Measurements from ENCODE around the gene RNF4.
"Not testable (repeated sequence)": the region's sequence is repeated elsewhere in the genome, so short reads cannot be mapped to it uniquely, and the experiment has no call there.

The RNF4 gene

GRCh38 chr4:2545321-2546013 is 76.6 kb downstream of the RNF4 start:
- H3K4me3 ChIP-seq (ENCODE audit: insufficient read length, low read depth): no peak overlapping the region
- no peak overlapping the region for H3K9ac ChIP-seq (ENCODE audit: insufficient read length, low read depth)
- no peaks in the 10 kb centered on the region for H3K4me1 ChIP-seq (ENCODE audit: insufficient read depth, insufficient read length)
- DNase-seq (ENCODE audit: low read depth, low spot score): no peak
- no peaks in the 10 kb centered on the region for H3K27me3 ChIP-seq (ENCODE audit: insufficient read depth, insufficient read length)
- no peak for TF ChIP-seq SUZ12 (IDR thresholded peaks at IDR 0.05; ENCODE audit: extremely low read depth, insufficient read depth, insufficient read length)
- TF ChIP-seq ZNF274 (IDR thresholded peaks at IDR 0.05; ENCODE audit: low read depth, low read length): no peak
- no peaks in the 10 kb centered on the region for H3K9me3 ChIP-seq (ENCODE audit: insufficient read depth, low read length)
- peaks cover 5% of the 10 kb centered on the region for H3K36me3 ChIP-seq (ENCODE audit: insufficient read depth, insufficient read length, low read length)

GRCh38 chr4:2546286-2546823 is 77.4 kb downstream of the RNF4 start:
- H3K4me3 ChIP-seq (ENCODE audit: insufficient read length, low read depth): no peak overlapping the region
- H3K4me1 ChIP-seq (ENCODE audit: insufficient read depth, insufficient read length): no peaks in the 10 kb centered on the region
- TF ChIP-seq ZNF274 (IDR thresholded peaks at IDR 0.05; ENCODE audit: low read depth, low read length) (no peak), SUZ12 (IDR thresholded peaks at IDR 0.05; ENCODE audit: extremely low read depth, insufficient read depth, insufficient read length) (no peak), YY1 (IDR thresholded peaks at IDR 0.05; ENCODE audit: insufficient read depth, insufficient read length) (no peak)
- H3K9me3 ChIP-seq (ENCODE audit: insufficient read depth, low read length): no peaks in the 10 kb centered on the region
- DNase-seq (ENCODE audit: low read depth, low spot score): no peak
- no peak overlapping the region for H3K9ac ChIP-seq (ENCODE audit: insufficient read length, low read depth)
- no peaks in the 10 kb centered on the region for H3K27me3 ChIP-seq (ENCODE audit: insufficient read depth, insufficient read length)
- H3K36me3 ChIP-seq (ENCODE audit: insufficient read depth, insufficient read length, low read length): peaks cover 5% of the 10 kb centered on the region

GRCh38 chr4:2546961-2547691 is 78.2 kb downstream of the RNF4 start:
- DNase-seq (ENCODE audit: low read depth, low spot score); H3K9ac ChIP-seq (ENCODE audit: insufficient read length, low read depth); H3K27me3 ChIP-seq (ENCODE audit: insufficient read depth, insufficient read length); H3K9me3 ChIP-seq (ENCODE audit: insufficient read depth, low read length); H3K36me3 ChIP-seq (ENCODE audit: insufficient read depth, insufficient read length, low read length); H3K4me3 ChIP-seq (ENCODE audit: insufficient read length, low read depth); H3K4me1 ChIP-seq (ENCODE audit: insufficient read depth, insufficient read length): not testable (repeated sequence)

GRCh38 chr4:2551118-2551517 is 82.2 kb downstream of the RNF4 start:
- TF ChIP-seq YY1 (IDR thresholded peaks at IDR 0.05; ENCODE audit: insufficient read depth, insufficient read length) (no peak), ZNF274 (IDR thresholded peaks at IDR 0.05; ENCODE audit: low read depth, low read length) (no peak), SUZ12 (IDR thresholded peaks at IDR 0.05; ENCODE audit: extremely low read depth, insufficient read depth, insufficient read length) (no peak)
- H3K4me3 ChIP-seq (ENCODE audit: insufficient read length, low read depth): no peak overlapping the region
- H3K4me1 ChIP-seq (ENCODE audit: insufficient read depth, insufficient read length): no peaks in the 10 kb centered on the region
- no peaks in the 10 kb centered on the region for H3K36me3 ChIP-seq (ENCODE audit: insufficient read depth, insufficient read length, low read length)
- no peak for DNase-seq (ENCODE audit: low read depth, low spot score)
- no peak overlapping the region for H3K9ac ChIP-seq (ENCODE audit: insufficient read length, low read depth)
- no peaks in the 10 kb centered on the region for H3K9me3 ChIP-seq (ENCODE audit: insufficient read depth, low read length)
- no peaks in the 10 kb centered on the region for H3K27me3 ChIP-seq (ENCODE audit: insufficient read depth, insufficient read length)

- Histone ChIP-seq H3K4me3 (ENCODE audit: insufficient read length, low read depth) (no peak overlapping the region), H3K9me3 (ENCODE audit: insufficient read depth, low read length) (no peaks in the 10 kb centered on the region), H3K4me1 (ENCODE audit: insufficient read depth, insufficient read length) (no peaks in the 10 kb centered on the region), H3K9ac (ENCODE audit: insufficient read length, low read depth) (no peak overlapping the region), H3K36me3 (ENCODE audit: insufficient read depth, insufficient read length, low read length) (peaks cover 2% of the 10 kb centered on the region), H3K27me3 (ENCODE audit: insufficient read depth, insufficient read length) (no peaks in the 10 kb centered on the region)
- TF ChIP-seq SUZ12 (IDR thresholded peaks at IDR 0.05; ENCODE audit: extremely low read depth, insufficient read depth, insufficient read length) (no peak), YY1 (IDR thresholded peaks at IDR 0.05; ENCODE audit: insufficient read depth, insufficient read length) (no peak), ZNF274 (IDR thresholded peaks at IDR 0.05; ENCODE audit: low read depth, low read length) (no peak)
- DNase-seq (ENCODE audit: low read depth, low spot score): no peak
Measured at GRCh38 chr4:2552806-2553205, 83.9 kb downstream of the RNF4 start.

- no peaks in the 10 kb centered on the region for H3K27me3 ChIP-seq (ENCODE audit: insufficient read depth, insufficient read length)
- H3K9ac ChIP-seq (ENCODE audit: insufficient read length, low read depth): no peak overlapping the region
- no peak for TF ChIP-seq SUZ12 (IDR thresholded peaks at IDR 0.05; ENCODE audit: extremely low read depth, insufficient read depth, insufficient read length)
- TF ChIP-seq YY1 (IDR thresholded peaks at IDR 0.05; ENCODE audit: insufficient read depth, insufficient read length): no peak
- no peak for TF ChIP-seq ZNF274 (IDR thresholded peaks at IDR 0.05; ENCODE audit: low read depth, low read length)
- H3K4me1 ChIP-seq (ENCODE audit: insufficient read depth, insufficient read length): peaks cover 4% of the 10 kb centered on the region
- DNase-seq (ENCODE audit: low read depth, low spot score): no peak
- H3K9me3 ChIP-seq (ENCODE audit: insufficient read depth, low read length): no peaks in the 10 kb centered on the region
- H3K4me3 ChIP-seq (ENCODE audit: insufficient read length, low read depth): no peak overlapping the region
- peaks cover 12% of the 10 kb centered on the region for H3K36me3 ChIP-seq (ENCODE audit: insufficient read depth, insufficient read length, low read length)
Measured at GRCh38 chr4:2558301-2558700, 89.4 kb downstream of the RNF4 start.

- Histone ChIP-seq H3K9me3 (ENCODE audit: insufficient read depth, low read length) (no peaks in the 10 kb centered on the region), H3K27me3 (ENCODE audit: insufficient read depth, insufficient read length) (no peaks in the 10 kb centered on the region), H3K36me3 (ENCODE audit: insufficient read depth, insufficient read length, low read length) (peaks cover 15% of the 10 kb centered on the region), H3K4me1 (ENCODE audit: insufficient read depth, insufficient read length) (peaks cover 6% of the 10 kb centered on the region), H3K9ac (ENCODE audit: insufficient read length, low read depth) (no peak overlapping the region), H3K4me3 (ENCODE audit: insufficient read length, low read depth) (no peak overlapping the region)
- no peak for DNase-seq (ENCODE audit: low read depth, low spot score)
- no peak for TF ChIP-seq SUZ12 (IDR thresholded peaks at IDR 0.05; ENCODE audit: extremely low read depth, insufficient read depth, insufficient read length)
- TF ChIP-seq ZNF274 (IDR thresholded peaks at IDR 0.05; ENCODE audit: low read depth, low read length): no peak
- TF ChIP-seq YY1 (IDR thresholded peaks at IDR 0.05; ENCODE audit: insufficient read depth, insufficient read length): no peak
Measured at GRCh38 chr4:2560167-2560566, 91.3 kb downstream of the RNF4 start.
